IMR-90 (cell line): ENCODE measurements around the gene METTL22.

ENCODE experiments used
- FOS ChIP-seq: fragments of 150-350 bp; IDR thresholded peaks from 2 replicates; pipeline ENCODE4 v1.6.1; 2016; ENCODE audit warnings: low read depth, low read length
- MAFK ChIP-seq: IDR thresholded peaks from 2 replicates; pipeline ENCODE4 v1.6.1; 2012; ENCODE audit warnings: low read depth, low read length, improper control_type of control experiment
- TF ChIP-seq, protein P1 (sequence below): conservative IDR thresholded peaks from 2 replicates; pipeline ENCODE4 v1.5.1; 2012; ENCODE audit warnings: mild to moderate bottlenecking, low read depth, low read length, improper control_type of control experiment

DNA sequence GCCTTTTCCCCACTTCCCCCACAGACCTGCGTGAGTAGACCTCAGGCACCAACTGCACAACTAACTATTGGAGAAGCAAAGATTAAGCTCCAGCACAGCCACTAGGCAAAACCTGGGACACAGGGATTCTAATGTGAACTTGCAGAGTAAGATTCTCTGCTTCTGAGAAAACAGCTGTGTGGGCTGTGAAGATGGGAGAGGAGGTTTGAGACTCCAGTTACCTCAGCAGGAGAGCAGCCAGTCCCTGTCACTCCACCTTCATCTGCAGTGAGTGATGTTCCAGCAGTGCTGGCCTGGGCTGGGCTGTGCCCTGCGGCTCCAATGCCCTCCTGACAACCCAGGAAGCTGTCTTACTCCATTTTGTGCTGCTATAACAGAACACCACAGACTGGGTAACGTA is 34.9 kb downstream of the METTL22 start:
- TF ChIP-seq FOS (no peak), MAFK (no peak)
- TF ChIP-seq, protein P1, sequence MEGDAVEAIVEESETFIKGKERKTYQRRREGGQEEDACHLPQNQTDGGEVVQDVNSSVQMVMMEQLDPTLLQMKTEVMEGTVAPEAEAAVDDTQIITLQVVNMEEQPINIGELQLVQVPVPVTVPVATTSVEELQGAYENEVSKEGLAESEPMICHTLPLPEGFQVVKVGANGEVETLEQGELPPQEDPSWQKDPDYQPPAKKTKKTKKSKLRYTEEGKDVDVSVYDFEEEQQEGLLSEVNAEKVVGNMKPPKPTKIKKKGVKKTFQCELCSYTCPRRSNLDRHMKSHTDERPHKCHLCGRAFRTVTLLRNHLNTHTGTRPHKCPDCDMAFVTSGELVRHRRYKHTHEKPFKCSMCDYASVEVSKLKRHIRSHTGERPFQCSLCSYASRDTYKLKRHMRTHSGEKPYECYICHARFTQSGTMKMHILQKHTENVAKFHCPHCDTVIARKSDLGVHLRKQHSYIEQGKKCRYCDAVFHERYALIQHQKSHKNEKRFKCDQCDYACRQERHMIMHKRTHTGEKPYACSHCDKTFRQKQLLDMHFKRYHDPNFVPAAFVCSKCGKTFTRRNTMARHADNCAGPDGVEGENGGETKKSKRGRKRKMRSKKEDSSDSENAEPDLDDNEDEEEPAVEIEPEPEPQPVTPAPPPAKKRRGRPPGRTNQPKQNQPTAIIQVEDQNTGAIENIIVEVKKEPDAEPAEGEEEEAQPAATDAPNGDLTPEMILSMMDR: no peak
